GM12878 (cell line): ENCODE measurements around the gene DOCK2. TPM values are rescaled to one million over a fixed set of nuclear protein-coding genes. Genes with fewer than 3 reads are reported as not detected.

Experiments used
- CBX3 ChIP-seq: fragments of 200-600 bp; sonication (generic); IDR thresholded peaks from 2 replicates; pipeline ENCODE4 v1.6.1; 2016; ENCODE audit warnings: low read depth, borderline replicate concordance
- GATAD2B ChIP-seq: fragments of 450-650 bp; conservative IDR thresholded peaks from 2 replicates; pipeline ENCODE4 v1.6.1; 2017; ENCODE audit warnings: low read depth, mild to moderate bottlenecking, moderate library complexity
- MEF2A ChIP-seq: IDR thresholded peaks from 2 replicates; pipeline ENCODE4 v1.6.1; 2011; ENCODE audit warnings: low read depth, mild to moderate bottlenecking, low read length, moderate library complexity; ENCODE audit not compliant: insufficient read depth
- POLR2A ChIP-seq: IDR thresholded peaks from 2 replicates; pipeline ENCODE4 v1.6.1; 2011; ENCODE audit warnings: low read depth, mild to moderate bottlenecking, low read length
- SIN3A ChIP-seq: IDR thresholded peaks from 2 replicates; pipeline ENCODE4 v1.6.1; 2012; ENCODE audit warnings: low read depth, low read length, improper control_type of control experiment
- STAT3 ChIP-seq: IDR thresholded peaks from 2 replicates; pipeline ENCODE4 v1.6.1; 2011; ENCODE audit warnings: low read depth, low read length, improper control_type of control experiment
- WRNIP1 ChIP-seq: IDR thresholded peaks from 2 replicates; pipeline ENCODE4 v1.6.1; 2011; ENCODE audit warnings: low read depth, low read length, improper control_type of control experiment, borderline replicate concordance
- ZZZ3 ChIP-seq: IDR thresholded peaks from 2 replicates; pipeline ENCODE4 v1.6.1; 2011; ENCODE audit warnings: low read depth; ENCODE audit not compliant: control insufficient read depth, insufficient read length
- polyA plus RNA-seq, 11 experiments: library from polyadenylated mRNA; depleted of rRNA in 4 of 11; unstranded in 6 of 11; stranded (reverse) in 5 of 11; fragments of >200 nt; fragmentation: Nextera tagmentation in 4 of 11; fragmentation: Illumina TruSeq in 1 of 11; extraction: Ambion mirVana in 4 of 11; extraction: Trizol in 1 of 11; gene quantifications; 1 replicate in 1 of 11; 2 replicates in 10 of 11; pipeline versions ENCODE4 v1.2.1 to v1.2.3, GENCODE V29; 2011 to 2016; ENCODE audit warnings: inconsistent platforms in 2 of 11, missing spikeins in 2 of 11, low read depth in 1 of 11
- total RNA-seq, 4 experiments: library from RNA; depleted of rRNA in 3 of 4; stranded (reverse); fragments of >200 nt in 3 of 4; fragmentation: Illumina TruSeq in 1 of 4; extraction: Trizol in 1 of 4; gene quantifications; 2 replicates each; pipeline versions ENCODE4 v1.2.1 to v1.2.3, GENCODE V29; 2013 to 2021
- TF ChIP-seq, protein P1 (sequence below): IDR thresholded peaks from 2 replicates; pipeline ENCODE4 v1.6.1; 2012; ENCODE audit warnings: improper control_type of control experiment, low read depth, low read length; ENCODE audit not compliant: insufficient replicate concordance
- TF ChIP-seq, protein P2 (sequence below): fragments of 450-650 bp; formaldehyde crosslinking; IDR thresholded peaks from 2 replicates; pipeline ENCODE4 v1.4.0; 2022; ENCODE audit warnings: mild to moderate bottlenecking, moderate library complexity
- TF ChIP-seq, protein P3 (sequence below): IDR thresholded peaks from 2 replicates; pipeline ENCODE4 v1.6.1; 2011; ENCODE audit warnings: low read depth, mild to moderate bottlenecking, low read length, moderate library complexity, borderline replicate concordance; ENCODE audit errors: extremely low read depth
- TF ChIP-seq, protein P4 (sequence below): fragments of 450-650 bp; IDR thresholded peaks from 2 replicates; pipeline ENCODE4 v1.6.1; 2018; ENCODE audit warnings: borderline replicate concordance, mild to moderate bottlenecking; ENCODE audit not compliant: partially characterized antibody
- TF ChIP-seq, protein P5 (sequence below): IDR thresholded peaks from 2 replicates; pipeline ENCODE4 v1.6.1; 2011; ENCODE audit warnings: borderline replicate concordance, low read depth, mild to moderate bottlenecking, moderate library complexity, mixed read lengths, low read length; ENCODE audit not compliant: insufficient read depth; ENCODE audit errors: extremely low read length

The DOCK2 gene
- total and polyA plus RNA-seq, 10 of the 15 experiments (the other 5 are each of a cell fraction or from before 2014, with no cell fraction given), result 34.2 to 192 (median 118) TPM

DNA sequence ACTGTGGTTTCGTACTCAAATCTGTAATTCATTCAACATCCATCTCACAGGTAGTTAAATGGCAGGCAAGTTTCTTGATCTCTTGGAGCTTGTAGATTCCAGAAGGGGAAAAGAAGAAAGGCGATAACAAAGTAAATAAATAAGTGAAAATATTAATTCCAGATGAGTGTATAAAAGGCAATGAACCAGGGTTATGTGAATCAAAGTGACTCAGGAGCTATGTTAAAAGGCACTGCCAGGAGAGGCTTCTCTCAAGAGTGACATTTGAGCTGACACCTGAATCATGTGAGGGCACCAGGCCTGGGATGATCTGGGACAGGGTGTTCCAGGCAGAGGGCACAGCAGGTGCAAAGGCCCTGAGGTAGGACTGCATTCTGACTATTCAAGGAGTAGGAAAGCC lies 45.0 kb downstream of the DOCK2 start (continued):
- TF ChIP-seq, protein P1, sequence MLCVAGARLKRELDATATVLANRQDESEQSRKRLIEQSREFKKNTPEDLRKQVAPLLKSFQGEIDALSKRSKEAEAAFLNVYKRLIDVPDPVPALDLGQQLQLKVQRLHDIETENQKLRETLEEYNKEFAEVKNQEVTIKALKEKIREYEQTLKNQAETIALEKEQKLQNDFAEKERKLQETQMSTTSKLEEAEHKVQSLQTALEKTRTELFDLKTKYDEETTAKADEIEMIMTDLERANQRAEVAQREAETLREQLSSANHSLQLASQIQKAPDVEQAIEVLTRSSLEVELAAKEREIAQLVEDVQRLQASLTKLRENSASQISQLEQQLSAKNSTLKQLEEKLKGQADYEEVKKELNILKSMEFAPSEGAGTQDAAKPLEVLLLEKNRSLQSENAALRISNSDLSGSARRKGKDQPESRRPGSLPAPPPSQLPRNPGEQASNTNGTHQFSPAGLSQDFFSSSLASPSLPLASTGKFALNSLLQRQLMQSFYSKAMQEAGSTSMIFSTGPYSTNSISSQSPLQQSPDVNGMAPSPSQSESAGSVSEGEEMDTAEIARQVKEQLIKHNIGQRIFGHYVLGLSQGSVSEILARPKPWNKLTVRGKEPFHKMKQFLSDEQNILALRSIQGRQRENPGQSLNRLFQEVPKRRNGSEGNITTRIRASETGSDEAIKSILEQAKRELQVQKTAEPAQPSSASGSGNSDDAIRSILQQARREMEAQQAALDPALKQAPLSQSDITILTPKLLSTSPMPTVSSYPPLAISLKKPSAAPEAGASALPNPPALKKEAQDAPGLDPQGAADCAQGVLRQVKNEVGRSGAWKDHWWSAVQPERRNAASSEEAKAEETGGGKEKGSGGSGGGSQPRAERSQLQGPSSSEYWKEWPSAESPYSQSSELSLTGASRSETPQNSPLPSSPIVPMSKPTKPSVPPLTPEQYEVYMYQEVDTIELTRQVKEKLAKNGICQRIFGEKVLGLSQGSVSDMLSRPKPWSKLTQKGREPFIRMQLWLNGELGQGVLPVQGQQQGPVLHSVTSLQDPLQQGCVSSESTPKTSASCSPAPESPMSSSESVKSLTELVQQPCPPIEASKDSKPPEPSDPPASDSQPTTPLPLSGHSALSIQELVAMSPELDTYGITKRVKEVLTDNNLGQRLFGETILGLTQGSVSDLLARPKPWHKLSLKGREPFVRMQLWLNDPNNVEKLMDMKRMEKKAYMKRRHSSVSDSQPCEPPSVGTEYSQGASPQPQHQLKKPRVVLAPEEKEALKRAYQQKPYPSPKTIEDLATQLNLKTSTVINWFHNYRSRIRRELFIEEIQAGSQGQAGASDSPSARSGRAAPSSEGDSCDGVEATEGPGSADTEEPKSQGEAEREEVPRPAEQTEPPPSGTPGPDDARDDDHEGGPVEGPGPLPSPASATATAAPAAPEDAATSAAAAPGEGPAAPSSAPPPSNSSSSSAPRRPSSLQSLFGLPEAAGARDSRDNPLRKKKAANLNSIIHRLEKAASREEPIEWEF, result no peak
- TF ChIP-seq WRNIP1 (no peak), STAT3 (no peak), CBX3 (no peak), ZZZ3 (no peak), POLR2A (no peak), MEF2A (no peak), GATAD2B (no peak), SIN3A (no peak)
- TF ChIP-seq, protein P2, sequence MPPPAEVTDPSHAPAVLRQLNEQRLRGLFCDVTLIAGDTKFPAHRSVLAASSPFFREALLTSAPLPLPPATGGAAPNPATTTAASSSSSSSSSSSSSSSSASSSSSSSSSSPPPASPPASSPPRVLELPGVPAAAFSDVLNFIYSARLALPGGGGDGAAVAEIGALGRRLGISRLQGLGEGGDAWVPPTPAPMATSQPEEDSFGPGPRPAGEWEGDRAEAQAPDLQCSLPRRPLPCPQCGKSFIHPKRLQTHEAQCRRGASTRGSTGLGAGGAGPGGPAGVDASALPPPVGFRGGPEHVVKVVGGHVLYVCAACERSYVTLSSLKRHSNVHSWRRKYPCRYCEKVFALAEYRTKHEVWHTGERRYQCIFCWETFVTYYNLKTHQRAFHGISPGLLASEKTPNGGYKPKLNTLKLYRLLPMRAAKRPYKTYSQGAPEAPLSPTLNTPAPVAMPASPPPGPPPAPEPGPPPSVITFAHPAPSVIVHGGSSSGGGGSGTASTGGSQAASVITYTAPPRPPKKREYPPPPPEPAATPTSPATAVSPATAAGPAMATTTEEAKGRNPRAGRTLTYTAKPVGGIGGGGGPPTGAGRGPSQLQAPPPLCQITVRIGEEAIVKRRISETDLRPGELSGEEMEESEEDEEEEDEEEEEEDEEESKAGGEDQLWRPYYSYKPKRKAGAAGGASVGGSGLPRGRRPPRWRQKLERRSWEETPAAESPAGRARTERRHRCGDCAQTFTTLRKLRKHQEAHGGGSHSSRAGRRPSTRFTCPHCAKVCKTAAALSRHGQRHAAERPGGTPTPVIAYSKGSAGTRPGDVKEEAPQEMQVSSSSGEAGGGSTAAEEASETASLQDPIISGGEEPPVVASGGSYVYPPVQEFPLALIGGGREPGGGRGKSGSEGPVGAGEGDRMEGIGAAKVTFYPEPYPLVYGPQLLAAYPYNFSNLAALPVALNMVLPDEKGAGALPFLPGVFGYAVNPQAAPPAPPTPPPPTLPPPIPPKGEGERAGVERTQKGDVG (CRISPR knock-in tag), result no peak
- TF ChIP-seq, protein P3, sequence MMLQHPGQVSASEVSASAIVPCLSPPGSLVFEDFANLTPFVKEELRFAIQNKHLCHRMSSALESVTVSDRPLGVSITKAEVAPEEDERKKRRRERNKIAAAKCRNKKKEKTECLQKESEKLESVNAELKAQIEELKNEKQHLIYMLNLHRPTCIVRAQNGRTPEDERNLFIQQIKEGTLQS, result no peak
- TF ChIP-seq, protein P4, sequence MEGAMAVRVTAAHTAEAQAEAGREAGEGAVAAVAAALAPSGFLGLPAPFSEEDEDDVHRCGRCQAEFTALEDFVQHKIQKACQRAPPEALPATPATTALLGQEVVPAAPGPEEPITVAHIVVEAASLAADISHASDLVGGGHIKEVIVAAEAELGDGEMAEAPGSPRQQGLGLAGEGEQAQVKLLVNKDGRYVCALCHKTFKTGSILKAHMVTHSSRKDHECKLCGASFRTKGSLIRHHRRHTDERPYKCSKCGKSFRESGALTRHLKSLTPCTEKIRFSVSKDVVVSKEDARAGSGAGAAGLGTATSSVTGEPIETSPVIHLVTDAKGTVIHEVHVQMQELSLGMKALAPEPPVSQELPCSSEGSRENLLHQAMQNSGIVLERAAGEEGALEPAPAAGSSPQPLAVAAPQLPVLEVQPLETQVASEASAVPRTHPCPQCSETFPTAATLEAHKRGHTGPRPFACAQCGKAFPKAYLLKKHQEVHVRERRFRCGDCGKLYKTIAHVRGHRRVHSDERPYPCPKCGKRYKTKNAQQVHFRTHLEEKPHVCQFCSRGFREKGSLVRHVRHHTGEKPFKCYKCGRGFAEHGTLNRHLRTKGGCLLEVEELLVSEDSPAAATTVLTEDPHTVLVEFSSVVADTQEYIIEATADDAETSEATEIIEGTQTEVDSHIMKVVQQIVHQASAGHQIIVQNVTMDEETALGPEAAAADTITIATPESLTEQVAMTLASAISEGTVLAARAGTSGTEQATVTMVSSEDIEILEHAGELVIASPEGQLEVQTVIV, result no peak
- TF ChIP-seq, protein P5, sequence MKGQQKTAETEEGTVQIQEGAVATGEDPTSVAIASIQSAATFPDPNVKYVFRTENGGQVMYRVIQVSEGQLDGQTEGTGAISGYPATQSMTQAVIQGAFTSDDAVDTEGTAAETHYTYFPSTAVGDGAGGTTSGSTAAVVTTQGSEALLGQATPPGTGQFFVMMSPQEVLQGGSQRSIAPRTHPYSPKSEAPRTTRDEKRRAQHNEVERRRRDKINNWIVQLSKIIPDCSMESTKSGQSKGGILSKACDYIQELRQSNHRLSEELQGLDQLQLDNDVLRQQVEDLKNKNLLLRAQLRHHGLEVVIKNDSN, result no peak
